ENCODE measurements around the gene RARS2.

RARS2 gene

GRCh38 chr6:87529221-87529620 is 60.6 kb downstream of the RARS2 start:
- Histone ChIP-seq H3K36me3 (replicated peaks; ENCODE audit: insufficient read depth, low read length) (peaks cover 1% of the 10 kb centered on the region; the same call in 1 of the 2 replicates), H3K4me1 (ENCODE audit: low read length) (no peaks in the 10 kb centered on the region), H3K9ac (ENCODE audit: low read length) (no peak overlapping the region), H3K27me3 (replicated peaks; ENCODE audit: insufficient read depth, low read length) (no peaks in the 10 kb centered on the region), H3K4me3 (ENCODE audit: low read length) (no peak overlapping the region), H3K27ac (ENCODE audit: low read length) (no peak overlapping the region), H3F3A (ENCODE audit: insufficient read depth, low read length) (no peaks in the 10 kb centered on the region), H3K9me2 (replicated peaks; ENCODE audit: insufficient read depth, low read length) (no peaks in the 10 kb centered on the region), H3K4me2 (ENCODE audit: low read depth, low read length) (no peak overlapping the region), H3K9me3 (replicated peaks; ENCODE audit: insufficient read depth, low read length) (no peaks in the 10 kb centered on the region), H2AFZ (ENCODE audit: low read length) (no peak overlapping the region), H4K20me1 (ENCODE audit: insufficient read depth, low read length) (no peaks in the 10 kb centered on the region), H3K79me2 (ENCODE audit: low read length) (no peaks in the 10 kb centered on the region)
- no peak for TF ChIP-seq EZH2 (optimal IDR thresholded peaks at IDR 0.05; ENCODE audit: low read depth, low read length)
- TF ChIP-seq EZH2phosphoT487 (IDR thresholded peaks at IDR 0.05; ENCODE audit: low read length): no peak
- no peak for TF ChIP-seq CTCF (IDR thresholded peaks at IDR 0.05; ENCODE audit: low read length)
- no peak for DNase-seq

- TF ChIP-seq EZH2 (optimal IDR thresholded peaks at IDR 0.05; ENCODE audit: low read depth, low read length) (no peak), CTCF (IDR thresholded peaks at IDR 0.05; ENCODE audit: low read length) (no peak), EZH2phosphoT487 (IDR thresholded peaks at IDR 0.05; ENCODE audit: low read length) (no peak)
- H3K27me3 ChIP-seq (replicated peaks; ENCODE audit: insufficient read depth, low read length): no peaks in the 10 kb centered on the region
- no peak overlapping the region for H3K27ac ChIP-seq (ENCODE audit: low read length)
- no peak overlapping the region for H3K9ac ChIP-seq (ENCODE audit: low read length)
- no peak for DNase-seq
- no peaks in the 10 kb centered on the region for H3K9me3 ChIP-seq (replicated peaks; ENCODE audit: insufficient read depth, low read length)
- no peaks in the 10 kb centered on the region for H3K79me2 ChIP-seq (ENCODE audit: low read length)
- H3K36me3 ChIP-seq (replicated peaks; ENCODE audit: insufficient read depth, low read length): 0 out of 2 replicates have a peak, but pooled peaks cover 7% of the 10 kb centered on the region
- no peaks in the 10 kb centered on the region for H3K9me2 ChIP-seq (replicated peaks; ENCODE audit: insufficient read depth, low read length)
- H3K4me3 ChIP-seq (ENCODE audit: low read length): no peak overlapping the region
- no peak overlapping the region for H2AFZ ChIP-seq (ENCODE audit: low read length)
- H3K4me1 ChIP-seq (ENCODE audit: low read length): no peaks in the 10 kb centered on the region
- H3F3A ChIP-seq (ENCODE audit: insufficient read depth, low read length): no peaks in the 10 kb centered on the region
- no peak overlapping the region for H3K4me2 ChIP-seq (ENCODE audit: low read depth, low read length)
- no peaks in the 10 kb centered on the region for H4K20me1 ChIP-seq (ENCODE audit: insufficient read depth, low read length)
Observed at GRCh38 chr6:87522686-87523085, 67.1 kb downstream of the RARS2 start.

- 0 out of 2 replicates have a peak, but pooled peaks cover 4% of the 10 kb centered on the region for H3K36me3 ChIP-seq (replicated peaks; ENCODE audit: insufficient read depth, low read length)
- no peak overlapping the region for H2AFZ ChIP-seq (ENCODE audit: low read length)
- H4K20me1 ChIP-seq (ENCODE audit: insufficient read depth, low read length): no peaks in the 10 kb centered on the region
- no peaks in the 10 kb centered on the region for H3K9me2 ChIP-seq (replicated peaks; ENCODE audit: insufficient read depth, low read length)
- no peak for DNase-seq
- H3K9ac ChIP-seq (ENCODE audit: low read length): no peak overlapping the region
- no peaks in the 10 kb centered on the region for H3K4me1 ChIP-seq (ENCODE audit: low read length)
- no peaks in the 10 kb centered on the region for H3K79me2 ChIP-seq (ENCODE audit: low read length)
- no peak overlapping the region for H3K4me3 ChIP-seq (ENCODE audit: low read length)
- no peak for TF ChIP-seq EZH2phosphoT487 (IDR thresholded peaks at IDR 0.05; ENCODE audit: low read length)
- no peak for TF ChIP-seq EZH2 (optimal IDR thresholded peaks at IDR 0.05; ENCODE audit: low read depth, low read length)
- no peak for TF ChIP-seq CTCF (IDR thresholded peaks at IDR 0.05; ENCODE audit: low read length)
- H3K27me3 ChIP-seq (replicated peaks; ENCODE audit: insufficient read depth, low read length): no peaks in the 10 kb centered on the region
- H3K9me3 ChIP-seq (replicated peaks; ENCODE audit: insufficient read depth, low read length): no peaks in the 10 kb centered on the region
- no peak overlapping the region for H3K27ac ChIP-seq (ENCODE audit: low read length)
- no peak overlapping the region for H3K4me2 ChIP-seq (ENCODE audit: low read depth, low read length)
- H3F3A ChIP-seq (ENCODE audit: insufficient read depth, low read length): no peaks in the 10 kb centered on the region
Observed at GRCh38 chr6:87518453-87518852, 71.3 kb downstream of the RARS2 start.

Measured in MM.1S (cell line).